Endothelial cell of umbilical vein (primary cell): ENCODE data around the gene TSPAN13. TPM values are rescaled to one million over a fixed set of nuclear protein-coding genes. Genes with fewer than 3 reads are reported as not detected.

ENCODE experiments used
- BruUV-seq: library from RNA; stranded (reverse); fragments of 400-500 nt; replicated peaks from 2 replicates; lab custom pipeline; 2021; lab: Mats Ljungman, UMichigan
- CTCF ChIA-PET: fragments of 300-600, 350-600 bp; sonication (Branson Sonifier 250); formaldehyde crosslinking; loops from one replicate; lab custom pipeline; 2021; ENCODE audit warnings: antibody characterized with exemption, inconsistent platforms; lab: Charles Lee
- POLR2A ChIA-PET: fragments of 300-600, 350-600 bp; sonication (Branson Sonifier 250); formaldehyde crosslinking; loops from one replicate; lab custom pipeline; 2021; ENCODE audit warnings: antibody characterized with exemption, inconsistent platforms; lab: Charles Lee
- DNase-seq: peaks from one replicate; pipeline ENCODE4 v3.0.0-alpha.2; 2011; ENCODE audit warnings: low read depth, low spot score
- FAIRE-seq: peaks from 2 replicates; lab custom pipeline; 2011; peaks lifted over from hg19 to GRCh38; lab: Jason Lieb, UNC
- H2AFZ ChIP-seq: 2 replicates; pipeline ENCODE4 v1.6.0; 2012; ENCODE audit warnings: low read depth, low read length, control low read depth, inconsistent platforms
- H3K27ac ChIP-seq: 2 replicates; pipeline ENCODE4 v1.5.1; 2011; ENCODE audit warnings: low read depth, mild to moderate bottlenecking, control low read depth, low read length, moderate library complexity; ENCODE audit not compliant: insufficient read depth
- H3K27me3 ChIP-seq, 2 experiments: 2 replicates each; pipeline versions ENCODE4 v1.6.0 to v1.6.1; 2011; ENCODE audit warnings: low read length in 2 of 2, mixed read lengths in 1 of 2; ENCODE audit not compliant: control insufficient read depth in 2 of 2, insufficient read depth in 2 of 2
- H3K36me3 ChIP-seq, 2 experiments: 2 replicates in 1 of 2; 3 replicates in 1 of 2; pipeline ENCODE4 v1.5.1; 2011; ENCODE audit warnings: low read length in 2 of 2, mild to moderate bottlenecking in 1 of 2, moderate library complexity in 1 of 2; ENCODE audit not compliant: control insufficient read depth in 2 of 2, insufficient read depth in 2 of 2; ENCODE audit errors: extremely low read depth in 1 of 2
- H3K4me1 ChIP-seq: 3 replicates; pipeline ENCODE4 v1.5.1; 2011; ENCODE audit warnings: mild to moderate bottlenecking, low read length; ENCODE audit not compliant: control insufficient read depth, insufficient read depth; ENCODE audit errors: extremely low read depth
- H3K4me2 ChIP-seq: 2 replicates; pipeline ENCODE4 v1.6.1; 2011; ENCODE audit warnings: low read length, control low read depth, mixed read lengths; ENCODE audit not compliant: insufficient read depth
- H3K4me3 ChIP-seq, 3 experiments: fragments of 200-600 bp in 1 of 3; sonication (generic), shearing (Covaris generic) in 1 of 3; replicated peaks in 1 of 3; 2 replicates each; pipeline ENCODE4 v1.5.1; 2011 to 2016; ENCODE audit warnings: control low read depth in 3 of 3, low read length in 3 of 3, mild to moderate bottlenecking in 2 of 3, inconsistent platforms in 1 of 3, low read depth in 1 of 3, moderate library complexity in 1 of 3; ENCODE audit not compliant: insufficient read depth in 1 of 3
- H3K79me2 ChIP-seq: 2 replicates; pipeline ENCODE4 v1.6.0; 2012; ENCODE audit warnings: low read length, inconsistent platforms; ENCODE audit not compliant: control insufficient read depth, insufficient read depth
- H3K9ac ChIP-seq: replicated peaks from 2 replicates; pipeline ENCODE3; 2011; ENCODE audit warnings: low read length, control low read depth; ENCODE audit not compliant: insufficient read depth; ENCODE audit errors: extremely low read depth
- H3K9me1 ChIP-seq: replicated peaks from 3 replicates; pipeline ENCODE4 v1.6.0; 2011; ENCODE audit warnings: mild to moderate bottlenecking, low read length; ENCODE audit not compliant: control insufficient read depth, insufficient read depth; ENCODE audit errors: extremely low read depth
- H3K9me3 ChIP-seq: replicated peaks from 2 replicates; pipeline ENCODE4 v1.5.1; 2012; ENCODE audit warnings: low read length, inconsistent platforms; ENCODE audit not compliant: control insufficient read depth, insufficient read depth
- H4K20me1 ChIP-seq: replicated peaks from 2 replicates; pipeline ENCODE3; 2011; ENCODE audit warnings: mild to moderate bottlenecking, low read length; ENCODE audit not compliant: control insufficient read depth, insufficient read depth; ENCODE audit errors: extremely low read depth
- EZH2 ChIP-seq: IDR thresholded peaks from 2 replicates; pipeline ENCODE4 v1.6.1; 2012; ENCODE audit warnings: borderline replicate concordance, low read depth, mild to moderate bottlenecking, moderate library complexity, low read length, inconsistent platforms; ENCODE audit not compliant: severe bottlenecking
- FOS ChIP-seq: IDR thresholded peaks from 2 replicates; pipeline ENCODE4 v1.6.1; 2011; ENCODE audit warnings: mild to moderate bottlenecking, low read length, moderate library complexity, borderline replicate concordance; ENCODE audit not compliant: insufficient read depth
- GATA2 ChIP-seq: IDR thresholded peaks from 2 replicates; pipeline ENCODE4 v1.7.0; 2011; ENCODE audit warnings: low read depth, mild to moderate bottlenecking, moderate library complexity, mixed read lengths, low read length; ENCODE audit not compliant: insufficient read length, insufficient read depth
- JUN ChIP-seq: IDR thresholded peaks from 2 replicates; pipeline ENCODE4 v1.6.1; 2011; ENCODE audit warnings: borderline replicate concordance, low read depth; ENCODE audit not compliant: insufficient read length, insufficient read depth
- MYC ChIP-seq: IDR thresholded peaks from one replicate; pipeline ENCODE4 v1.6.1; 2011; ENCODE audit warnings: mild to moderate bottlenecking, low read depth, low read length
- POLR2A ChIP-seq: IDR thresholded peaks from 2 replicates; pipeline ENCODE4 v1.6.1; 2012; ENCODE audit warnings: low read depth, mild to moderate bottlenecking, control low read depth, low read length
- POLR2AphosphoS5 ChIP-seq: IDR thresholded peaks from 2 replicates; pipeline ENCODE4 v1.6.1; 2012; ENCODE audit warnings: low read depth, mild to moderate bottlenecking, control low read depth, low read length, moderate library complexity; ENCODE audit not compliant: insufficient read depth
- dilution Hi-C: fragments of 300-500 bp; cut with MboI; formaldehyde crosslinking; loops from one replicate; pipeline ENCODE4 v1.15.0; 2019; ENCODE audit warnings: low sequenced_read_pairs; ENCODE audit not compliant: extremely low pct_ligation_motif_present
- intact Hi-C: fragments of 100-400 bp; cut with micrococcal nuclease; formaldehyde crosslinking; loops from one replicate; pipeline ENCODE4 v1.10.0; 2022
- polyA plus RNA-seq, 4 experiments: library from polyadenylated mRNA; depleted of rRNA in 3 of 4; stranded (reverse) in 3 of 4; unstranded in 1 of 4; fragments of >200 nt; gene quantifications; 2 replicates each; pipeline versions ENCODE4 v1.2.1 to v1.2.3, GENCODE V29; 2011 to 2012; ENCODE audit warnings: missing spikeins in 1 of 4
- total RNA-seq: library from RNA; stranded (reverse); gene quantifications from 2 replicates; pipeline ENCODE4 v1.2.3, GENCODE V29; 2021
- TF ChIP-seq, protein P1 (sequence below): IDR thresholded peaks from 2 replicates; pipeline ENCODE4 v1.6.1; 2011; ENCODE audit not compliant: insufficient read depth, insufficient read length
- TF ChIP-seq, protein P2 (sequence below), 2 donors: IDR thresholded peaks; 1 replicate in 1 of 2; 2 replicates in 1 of 2; pipeline ENCODE4 v1.5.1; 2011; ENCODE audit warnings: low read length in 2 of 2, mild to moderate bottlenecking in 2 of 2, moderate library complexity in 2 of 2, control low read depth in 1 of 2, inconsistent platforms in 1 of 2, low read depth in 1 of 2; ENCODE audit not compliant: insufficient read depth in 1 of 2; ENCODE audit errors: extremely low read depth in 1 of 2

Gene TSPAN13
- total and polyA plus RNA-seq, 2 donors (not counting 3 experiments of a cell fraction or from before 2014, with no cell fraction given) = 13.3 to 33.0 TPM

DNA sequence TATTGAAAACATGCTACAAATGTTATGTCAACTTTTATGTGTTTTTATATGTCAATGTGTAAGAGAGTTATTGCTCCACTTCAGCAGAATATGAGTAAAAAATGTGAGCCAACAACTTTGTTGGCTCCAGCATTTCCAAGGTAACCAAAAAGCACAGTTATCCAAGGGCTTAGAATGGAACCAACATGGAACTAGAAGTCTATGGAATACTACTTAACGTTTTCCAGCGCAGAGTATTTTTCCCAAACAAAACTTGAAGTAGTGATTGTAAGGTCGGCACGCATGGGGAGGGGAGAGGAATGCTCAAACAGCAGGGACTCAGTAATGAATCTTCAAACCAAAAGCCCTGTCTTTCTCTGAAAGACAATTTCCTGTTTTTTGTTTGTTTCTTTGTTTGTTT, 45.0 kb upstream of the TSPAN13 start:
- Histone ChIP-seq H4K20me1 (no peaks in the 10 kb centered on the region), H3K79me2 (no peaks in the 10 kb centered on the region), H3K27ac (no peak overlapping the region), H3K27me3 (no peaks in the 10 kb centered on the region), H3K4me2 (no peak overlapping the region), H2AFZ (no peak overlapping the region), H3K9me1 (no peaks in the 10 kb centered on the region), H3K4me3 (no peak overlapping the region), H3K9ac (no peak overlapping the region), H3K4me1 (peaks cover 8% of the 10 kb centered on the region), H3K36me3 (peaks cover 2 to 13% of the 10 kb centered on the region in 2 experiments), H3K9me3 (no peaks in the 10 kb centered on the region)
- TF ChIP-seq POLR2AphosphoS5 (no peak), FOS (no peak), EZH2 (no peak), MYC (no peak), GATA2 (no peak), POLR2A (no peak), JUN (no peak)
- TF ChIP-seq, protein P1, sequence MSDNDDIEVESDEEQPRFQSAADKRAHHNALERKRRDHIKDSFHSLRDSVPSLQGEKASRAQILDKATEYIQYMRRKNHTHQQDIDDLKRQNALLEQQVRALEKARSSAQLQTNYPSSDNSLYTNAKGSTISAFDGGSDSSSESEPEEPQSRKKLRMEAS = no peak
- TF ChIP-seq, protein P2, sequence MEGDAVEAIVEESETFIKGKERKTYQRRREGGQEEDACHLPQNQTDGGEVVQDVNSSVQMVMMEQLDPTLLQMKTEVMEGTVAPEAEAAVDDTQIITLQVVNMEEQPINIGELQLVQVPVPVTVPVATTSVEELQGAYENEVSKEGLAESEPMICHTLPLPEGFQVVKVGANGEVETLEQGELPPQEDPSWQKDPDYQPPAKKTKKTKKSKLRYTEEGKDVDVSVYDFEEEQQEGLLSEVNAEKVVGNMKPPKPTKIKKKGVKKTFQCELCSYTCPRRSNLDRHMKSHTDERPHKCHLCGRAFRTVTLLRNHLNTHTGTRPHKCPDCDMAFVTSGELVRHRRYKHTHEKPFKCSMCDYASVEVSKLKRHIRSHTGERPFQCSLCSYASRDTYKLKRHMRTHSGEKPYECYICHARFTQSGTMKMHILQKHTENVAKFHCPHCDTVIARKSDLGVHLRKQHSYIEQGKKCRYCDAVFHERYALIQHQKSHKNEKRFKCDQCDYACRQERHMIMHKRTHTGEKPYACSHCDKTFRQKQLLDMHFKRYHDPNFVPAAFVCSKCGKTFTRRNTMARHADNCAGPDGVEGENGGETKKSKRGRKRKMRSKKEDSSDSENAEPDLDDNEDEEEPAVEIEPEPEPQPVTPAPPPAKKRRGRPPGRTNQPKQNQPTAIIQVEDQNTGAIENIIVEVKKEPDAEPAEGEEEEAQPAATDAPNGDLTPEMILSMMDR (IDR thresholded peaks at IDR 0.05; ENCODE audit: extremely low read depth in 1 of 2, insufficient read depth in 1 of 2, low read depth in 1 of 2, low read length in 2 of 2) = no peak
- dilution Hi-C loops = no loop called here
- DNase-seq = no peak
- no TSS peak for BruUV-seq
- CTCF ChIA-PET = interaction anchor here (1.0 kb wide), 1 partner anchor 210 kb away, joined by 3 read pairs; no protein-coding TSS in a partner anchor
- no peak for FAIRE-seq
- intact Hi-C loops = no loop called here
- POLR2A ChIA-PET = no interaction called here
